Measurements from ENCODE around the gene GGPS1.

DNA sequence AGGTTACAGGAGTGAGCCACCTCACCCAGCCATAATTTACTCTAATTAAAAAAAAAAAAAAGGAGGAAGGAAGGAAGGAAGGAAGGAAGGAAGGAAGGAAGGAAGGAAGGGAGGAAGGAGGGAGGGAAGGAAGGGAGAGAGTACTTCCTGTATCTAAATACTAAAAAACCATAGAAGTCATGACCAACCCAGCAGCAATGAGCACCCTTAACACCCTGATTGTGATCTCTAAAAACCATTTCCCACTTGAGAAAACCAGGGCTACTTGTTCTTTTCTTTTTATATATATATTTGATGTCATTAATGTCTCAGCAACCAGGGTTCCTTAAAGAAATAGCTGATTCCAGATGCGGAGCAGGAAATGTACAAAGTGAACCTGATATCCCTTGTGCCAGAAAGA is 31.6 kb upstream of the GGPS1 start:
- TF ChIP-seq RAD21 (IDR thresholded peaks at IDR 0.05 in 1 of 2, conservative IDR thresholded peaks at IDR 0.05 in 1 of 2; ENCODE audit: low read depth in 2 of 2, low read length in 2 of 2) (no peak), RFX5 (IDR thresholded peaks at IDR 0.05; ENCODE audit: borderline replicate concordance, low read depth, low read length) (no peak), CHD1 (IDR thresholded peaks at IDR 0.05; ENCODE audit: low read depth, low read length) (no peak), EP300 (IDR thresholded peaks at IDR 0.05; ENCODE audit: borderline replicate concordance in 1 of 2, low read depth in 2 of 2, low read length in 2 of 2) (no peak), POLR2A (IDR thresholded peaks at IDR 0.05; ENCODE audit: control extremely low read depth in 1 of 2, low read depth in 2 of 2, low read length in 2 of 2) (no peak)

Measured in H1 (cell line).